HG02798 (cell line): ENCODE measurements around the gene ZNRF3.
"Not testable (repeated sequence)": the region's sequence is repeated elsewhere in the genome, so short reads cannot be mapped to it uniquely, and the experiment has no call there.

Experiments
- ATAC-seq: cut with Tn5 transposase; IDR thresholded peaks from one replicate; pipeline ENCODE4 v1.9.1; 2021; ENCODE audit warnings: mild to moderate bottlenecking; ENCODE audit not compliant: unreplicated experiment, poor library complexity

ZNRF3 gene

DNA sequence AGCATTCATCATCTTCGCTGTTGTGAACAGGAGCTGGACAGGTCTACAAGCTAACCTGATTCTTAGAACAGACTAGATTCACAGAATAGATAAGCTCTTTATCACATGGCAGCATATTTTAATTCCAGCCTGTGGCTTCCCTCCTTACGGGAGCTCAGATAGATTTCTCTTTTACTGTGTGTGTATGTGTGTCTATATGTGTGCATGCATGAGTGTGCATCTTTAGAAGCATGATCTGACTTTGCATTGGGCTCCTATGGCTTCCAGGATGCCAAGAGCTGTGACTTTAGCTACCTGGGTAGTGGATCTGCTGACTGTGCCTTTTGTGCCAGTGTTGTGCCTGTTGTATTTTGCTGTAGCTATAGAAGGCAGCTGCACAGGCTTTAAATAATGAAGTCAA is 44.3 kb downstream of the ZNRF3 start:
- no peak for ATAC-seq

DNA sequence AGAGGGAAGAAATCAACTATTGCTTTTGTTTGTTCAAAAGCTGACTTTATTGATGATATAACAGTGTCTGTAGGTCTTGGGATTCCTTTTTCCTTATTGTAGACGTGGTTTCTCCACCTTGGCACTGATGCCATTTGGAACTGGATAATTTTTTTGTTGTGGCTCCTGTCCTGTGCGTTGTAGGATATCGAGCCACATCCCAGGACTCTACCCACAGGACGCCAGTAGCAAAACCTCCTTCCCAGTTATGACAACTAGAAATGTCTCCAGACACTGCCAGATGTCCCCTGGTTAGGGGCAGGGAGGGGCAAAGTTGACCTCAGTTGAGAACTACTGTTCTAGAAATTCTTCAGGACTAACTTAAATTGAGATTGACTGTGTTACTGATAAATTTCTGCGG is 45.8 kb downstream of the ZNRF3 start:
- ATAC-seq: no peak

DNA sequence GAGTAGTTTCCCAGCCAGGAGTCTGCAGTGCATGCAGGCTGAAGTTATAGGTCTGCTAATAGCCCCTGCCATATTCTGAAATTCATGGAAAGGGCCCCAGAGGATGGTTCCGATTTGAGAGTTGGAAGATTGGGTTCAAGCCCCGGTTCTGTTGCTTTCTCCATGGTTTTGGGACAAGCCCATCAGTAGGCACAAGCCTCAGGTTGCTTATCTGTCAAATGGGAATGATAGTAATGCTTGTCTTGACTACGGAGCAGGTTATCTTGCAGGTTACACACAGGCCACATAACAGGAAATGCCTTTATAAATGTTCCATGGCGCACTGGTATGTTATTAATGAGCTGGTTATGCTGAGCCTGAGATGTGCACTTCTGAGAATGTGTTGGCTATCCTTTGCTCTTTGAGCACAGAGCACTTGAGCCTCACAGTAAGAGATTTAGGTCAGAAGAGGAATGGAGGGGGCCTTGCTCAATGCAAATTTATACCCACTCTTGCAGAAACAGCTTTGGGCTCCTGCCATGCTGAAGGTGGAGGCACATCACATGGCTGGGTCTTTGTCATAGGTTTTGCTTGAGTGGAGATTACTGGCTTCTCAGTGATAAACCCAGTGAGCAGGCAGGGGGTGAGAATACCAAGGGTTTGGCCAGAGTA is 47.1 kb downstream of the ZNRF3 start:
- ATAC-seq: no peak

DNA sequence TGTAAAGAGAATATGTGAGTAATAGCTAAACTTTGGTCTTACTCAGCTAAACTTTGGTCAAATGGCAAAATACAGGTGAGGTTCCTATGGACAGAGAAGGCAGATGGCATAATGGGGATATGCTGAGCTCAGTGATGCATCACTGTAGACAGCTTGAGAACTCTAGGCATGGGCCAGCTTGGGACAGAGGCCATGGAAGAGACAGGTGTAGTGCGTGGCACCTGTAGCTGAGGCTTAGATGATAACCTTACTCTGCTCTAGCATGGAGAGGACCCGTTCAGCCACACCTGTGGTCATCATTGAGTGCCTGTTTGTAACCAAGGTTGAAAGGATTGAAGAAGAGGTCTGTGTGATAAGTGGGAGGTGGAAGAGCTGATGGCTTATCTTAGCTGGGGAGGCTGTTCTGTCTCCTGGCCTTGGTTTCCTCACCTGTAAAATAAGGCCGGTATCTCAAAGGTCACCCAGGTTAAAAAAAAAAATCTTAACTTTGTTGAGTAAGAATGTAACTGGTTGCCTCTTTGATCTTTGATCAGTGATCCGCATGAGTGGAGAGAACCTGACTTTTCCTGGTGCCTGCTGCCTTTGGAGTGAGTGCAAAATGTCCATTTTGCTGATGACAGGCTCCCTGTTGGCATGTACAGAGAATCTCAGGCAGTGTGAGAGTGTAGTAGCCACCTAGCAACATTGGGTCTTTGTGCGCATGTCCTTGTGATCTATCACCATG is 48.6 kb downstream of the ZNRF3 start:
- no peak for ATAC-seq

DNA sequence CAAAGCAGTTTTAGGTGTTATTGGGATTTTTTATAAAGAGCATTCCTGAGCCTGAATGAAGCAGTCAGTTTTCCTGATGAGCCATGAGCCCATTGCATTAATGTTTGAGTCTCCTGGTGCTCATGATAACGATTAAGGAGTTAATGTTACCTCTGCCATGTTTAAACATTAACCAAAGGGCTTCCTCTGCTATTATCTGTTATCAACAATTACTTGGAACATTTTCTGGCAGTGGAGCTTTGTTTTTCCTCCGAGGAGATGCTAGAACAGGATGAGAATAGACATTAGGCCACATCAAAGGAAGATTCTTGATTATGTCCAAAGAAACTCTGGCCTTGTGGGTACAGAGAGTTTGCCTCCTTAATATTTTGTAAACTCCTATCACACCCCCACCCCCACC is 49.9 kb downstream of the ZNRF3 start:
- ATAC-seq: no peak

DNA sequence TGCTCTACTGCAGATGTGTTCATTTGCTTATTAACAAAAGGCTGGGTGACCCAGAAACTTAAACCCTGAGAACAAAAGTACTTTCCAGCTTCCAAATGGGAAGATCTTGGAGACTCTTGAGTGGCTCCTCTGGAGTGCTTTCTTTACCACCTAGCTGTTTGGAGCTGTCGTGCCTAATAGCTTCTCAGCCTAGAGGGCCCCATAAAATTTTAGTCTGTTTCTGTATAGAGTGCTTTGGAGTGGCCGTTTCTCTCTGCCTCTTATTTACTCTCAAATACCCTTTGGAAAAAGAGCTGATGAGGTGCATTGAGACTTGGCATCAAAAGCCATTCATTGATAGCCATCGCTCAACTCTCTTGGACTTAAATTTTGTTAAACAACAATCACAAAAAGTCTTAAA is 50.7 kb downstream of the ZNRF3 start:
- ATAC-seq: no peak

DNA sequence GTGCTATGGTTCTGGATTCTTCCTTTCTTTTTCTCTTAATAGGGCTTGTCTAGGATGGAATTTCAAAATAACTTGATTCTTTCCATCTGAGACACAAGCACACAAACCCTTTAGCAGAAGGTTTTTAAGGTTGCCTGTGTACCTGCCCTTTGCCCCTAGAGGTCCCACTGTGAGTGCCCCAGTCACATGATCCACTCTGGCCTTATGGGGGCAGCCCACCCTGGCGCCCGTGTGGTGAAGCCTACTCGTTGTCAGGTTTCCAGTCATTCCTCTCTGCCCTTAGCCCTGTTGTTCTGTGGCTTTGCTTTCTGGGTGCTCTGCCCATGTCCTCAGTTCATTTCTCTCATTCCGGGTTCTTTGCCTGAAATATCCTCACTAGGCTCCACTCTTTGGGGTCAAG is 51.8 kb downstream of the ZNRF3 start:
- no peak for ATAC-seq

DNA sequence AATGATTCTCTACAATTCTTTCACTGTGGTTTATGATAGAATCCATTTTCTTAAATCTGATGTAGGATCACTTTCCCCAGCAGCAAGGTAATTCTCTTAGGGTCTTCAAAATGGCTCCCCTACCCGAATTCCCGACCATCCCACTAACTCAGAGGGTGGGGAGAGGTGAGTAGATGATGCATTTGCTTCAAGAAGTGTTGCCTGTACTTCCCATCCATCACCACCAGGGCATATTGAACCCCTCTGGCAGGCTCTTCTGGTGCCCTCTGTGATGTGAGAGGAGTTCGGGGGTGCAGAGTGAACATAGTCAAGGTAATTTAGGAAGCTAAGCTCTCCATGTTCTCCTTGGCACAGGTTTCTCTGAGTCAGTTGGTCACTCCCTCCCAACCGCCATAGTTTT is 52.3 kb downstream of the ZNRF3 start:
- ATAC-seq: no peak

DNA sequence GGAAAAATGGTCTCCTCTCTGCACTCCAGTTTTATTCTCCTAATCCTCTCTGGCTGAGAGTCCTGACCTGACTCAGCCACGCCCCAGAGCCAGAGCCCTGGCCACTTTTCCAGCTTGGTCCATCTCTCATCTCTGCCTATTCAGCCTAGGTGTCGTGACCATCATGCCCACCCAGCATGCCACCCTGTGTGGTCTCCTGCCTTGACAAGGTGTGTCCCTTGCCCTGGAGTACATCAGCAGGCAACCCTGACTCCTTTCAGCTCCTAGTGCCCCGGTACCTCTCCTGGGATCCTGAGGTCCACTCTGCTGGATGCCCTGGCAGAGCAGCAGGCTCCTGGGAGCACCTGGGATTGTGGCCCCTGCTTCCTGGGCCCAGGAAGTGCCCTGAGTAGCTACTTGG is 52.8 kb downstream of the ZNRF3 start:
- ATAC-seq: no peak

DNA sequence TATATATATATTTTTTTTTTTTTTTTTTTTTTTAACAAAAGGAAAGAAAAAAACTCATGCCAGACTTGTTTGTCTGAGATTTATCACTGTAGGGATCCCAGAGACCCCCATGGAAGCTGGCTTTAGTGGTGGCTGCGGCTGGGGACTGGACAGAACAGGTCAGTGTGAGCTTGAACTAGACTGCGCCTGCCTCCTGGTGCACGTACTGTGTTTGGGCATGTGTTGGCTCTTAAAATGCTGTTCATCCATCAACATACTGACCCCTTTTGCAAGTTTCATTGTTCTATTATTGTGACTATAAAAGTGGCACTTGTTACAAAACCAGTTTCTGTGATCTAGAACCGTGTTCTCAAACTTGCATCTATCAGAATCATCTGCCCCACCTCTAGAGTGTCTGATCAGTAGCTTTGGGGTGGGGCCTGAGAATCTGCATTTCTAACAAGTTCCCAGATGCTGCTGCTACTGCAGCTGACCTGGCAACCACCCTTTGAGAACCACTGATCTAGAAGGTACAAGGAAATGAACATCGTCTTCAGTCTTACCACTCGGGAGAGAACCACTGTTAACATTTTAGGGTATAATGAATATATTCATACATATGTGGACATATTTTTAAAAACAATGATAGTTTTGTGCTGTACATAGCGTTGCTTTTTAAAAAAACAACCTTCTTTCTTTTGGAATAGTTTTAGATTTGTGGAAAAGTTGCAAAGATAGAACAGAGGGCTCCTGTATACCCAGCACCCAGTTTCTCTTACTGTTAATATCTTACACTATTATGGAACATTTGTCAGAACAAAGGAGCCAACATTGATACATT is 54.0 kb downstream of the ZNRF3 start:
- ATAC-seq: no peak

DNA sequence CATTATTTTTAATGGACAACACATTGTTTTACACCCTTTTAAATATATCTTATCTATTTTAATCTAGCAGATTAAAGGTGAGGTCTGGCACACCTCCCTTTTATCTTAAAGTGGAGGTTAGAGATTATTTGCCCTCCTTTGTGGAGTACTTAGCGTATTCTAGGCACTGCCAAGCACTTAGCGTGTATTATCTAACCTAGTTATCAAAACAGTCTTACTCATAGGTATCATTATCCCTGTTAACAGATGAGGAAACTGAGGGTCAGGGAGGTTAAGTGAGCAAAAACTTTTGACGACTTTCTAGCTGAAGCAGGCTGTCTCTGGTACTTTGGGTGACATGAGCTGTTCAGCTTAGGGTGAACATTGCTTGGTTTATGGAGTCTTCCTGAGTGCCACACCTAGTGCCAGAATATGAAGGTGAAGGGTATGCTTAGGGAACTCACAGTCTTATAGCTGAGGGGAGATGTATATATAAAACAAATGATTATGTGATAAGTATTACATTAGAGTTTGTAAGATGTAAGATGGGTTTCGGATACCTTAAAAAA is 55.0 kb downstream of the ZNRF3 start:
- ATAC-seq: no peak

DNA sequence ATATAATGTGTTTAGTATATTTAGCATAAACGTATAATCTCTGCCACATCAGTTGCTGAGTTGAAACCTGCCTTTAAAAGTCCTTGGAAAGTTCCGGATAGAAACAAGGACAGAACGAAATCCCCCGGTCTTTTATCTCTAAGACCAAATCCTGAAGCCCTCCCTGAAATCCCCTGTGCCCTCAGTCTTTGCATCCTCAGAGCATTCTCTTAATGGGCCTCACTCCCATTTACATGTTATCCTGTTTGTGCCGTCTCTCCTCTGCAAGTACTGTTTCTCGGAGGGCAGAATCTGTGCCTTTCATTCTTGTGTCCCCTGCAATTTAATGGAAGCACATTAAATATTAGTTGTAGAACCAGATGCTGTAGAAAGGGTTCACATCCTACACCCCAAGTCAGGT is 56.0 kb downstream of the ZNRF3 start:
- ATAC-seq: no peak

DNA sequence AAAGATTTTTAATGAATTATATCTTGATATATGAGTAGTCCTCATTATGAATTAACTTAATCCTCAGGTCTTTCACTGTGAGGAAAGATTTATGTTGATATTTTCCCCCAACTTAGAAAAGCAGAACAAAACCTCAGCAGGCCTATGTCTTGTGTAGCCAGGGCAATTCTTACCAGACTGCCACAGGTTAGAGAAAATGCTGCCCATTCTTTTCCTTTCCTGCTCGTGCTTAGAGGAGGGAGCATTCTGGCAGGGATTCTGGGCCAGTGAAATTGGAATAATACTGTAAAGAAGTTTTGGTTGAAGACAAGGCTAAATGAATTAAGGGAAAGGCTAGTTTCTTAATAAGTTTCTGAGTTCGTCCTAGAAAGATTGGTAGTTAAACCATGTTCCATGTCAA is 56.6 kb downstream of the ZNRF3 start:
- ATAC-seq: no peak

DNA sequence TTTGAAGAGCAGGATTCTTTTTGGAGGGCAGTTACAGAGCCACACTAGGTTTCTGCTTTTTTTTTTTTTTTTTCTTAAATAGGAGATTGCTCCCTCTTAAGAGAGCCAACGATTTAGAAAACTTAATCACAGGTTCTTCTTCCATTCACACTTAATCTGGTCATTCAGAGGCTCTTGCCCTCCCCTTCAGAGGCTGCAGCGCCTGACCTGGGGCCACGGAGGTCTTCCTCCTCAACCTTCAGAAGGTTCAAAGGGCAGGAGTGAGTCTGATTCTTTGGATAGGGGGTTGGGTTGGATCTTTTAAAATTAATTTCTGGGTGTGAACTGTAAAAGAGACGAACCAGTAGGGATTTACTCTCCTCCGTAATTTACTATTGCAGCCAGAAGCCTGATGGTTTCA is 57.1 kb downstream of the ZNRF3 start:
- ATAC-seq: no peak

DNA sequence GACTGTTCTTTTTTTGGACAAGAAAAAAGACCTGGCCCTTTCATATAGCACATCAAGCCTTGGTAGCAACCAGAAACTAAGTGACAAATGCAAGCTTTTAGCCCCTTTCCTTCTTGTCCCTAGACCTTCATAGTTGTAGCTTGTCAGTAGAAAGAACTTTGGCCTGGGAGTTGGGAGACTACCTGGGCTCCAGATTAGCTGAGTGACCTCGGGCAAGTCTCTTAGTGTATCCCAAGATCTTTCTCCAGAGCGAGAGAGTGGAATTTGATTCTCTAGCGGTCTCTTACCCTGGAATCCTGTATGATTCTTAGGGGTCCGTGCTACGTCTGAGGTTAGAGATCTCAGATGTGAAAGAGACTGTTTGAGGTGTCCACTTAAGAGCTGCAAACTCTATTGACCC is 59.0 kb downstream of the ZNRF3 start:
- no peak for ATAC-seq

DNA sequence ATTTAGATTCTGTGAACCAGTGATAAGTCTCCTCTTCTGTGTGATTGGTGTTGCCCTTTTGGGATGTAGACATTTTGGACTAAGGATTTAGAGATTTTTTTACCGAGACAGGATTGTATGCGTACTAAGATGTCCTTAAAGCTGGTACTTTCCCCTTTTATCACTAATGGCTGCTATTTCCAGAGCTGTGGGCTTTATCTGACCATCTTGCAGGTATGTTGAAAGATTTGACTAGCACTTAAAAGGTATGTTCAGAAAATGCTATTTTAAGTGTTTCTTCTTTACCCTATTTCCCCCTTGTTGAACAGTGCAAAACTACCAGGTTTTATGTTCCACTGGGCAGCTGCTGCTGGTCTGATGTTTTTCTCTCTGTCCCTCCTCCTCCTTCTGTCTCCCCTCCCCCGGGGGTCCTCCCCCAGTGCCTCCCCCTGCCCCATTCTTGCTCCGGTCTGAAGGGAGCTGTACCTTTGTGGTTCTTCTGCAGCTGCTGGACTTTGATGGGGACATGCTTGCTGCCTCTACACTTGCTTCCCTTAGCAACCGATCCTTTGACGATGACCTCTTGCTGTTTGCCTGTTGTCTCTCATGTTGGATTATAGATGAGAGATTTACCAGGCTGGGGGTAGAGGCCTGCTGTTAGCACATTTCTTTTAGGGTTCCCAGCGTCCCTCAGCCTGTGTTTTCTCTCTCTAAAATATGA is 59.6 kb downstream of the ZNRF3 start:
- no peak for ATAC-seq

DNA sequence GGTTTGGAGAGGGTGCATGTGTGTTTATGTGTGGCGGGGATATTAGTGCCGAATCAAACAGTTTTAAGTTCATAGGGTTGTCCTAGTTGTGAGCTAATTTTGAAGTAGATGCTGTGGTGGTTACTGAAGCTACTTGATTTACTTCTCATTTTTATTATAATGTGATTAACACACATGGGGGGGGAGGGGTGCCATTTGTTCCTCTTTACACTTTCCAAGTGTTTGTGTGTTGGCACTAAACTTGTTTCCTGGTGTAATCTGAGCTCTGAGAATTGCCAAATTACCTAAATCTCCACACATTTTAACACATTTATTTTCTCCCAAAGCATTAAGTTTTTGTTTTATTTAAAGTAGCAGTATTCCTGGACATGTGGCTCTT is 60.1 kb downstream of the ZNRF3 start:
- ATAC-seq: no peak

DNA sequence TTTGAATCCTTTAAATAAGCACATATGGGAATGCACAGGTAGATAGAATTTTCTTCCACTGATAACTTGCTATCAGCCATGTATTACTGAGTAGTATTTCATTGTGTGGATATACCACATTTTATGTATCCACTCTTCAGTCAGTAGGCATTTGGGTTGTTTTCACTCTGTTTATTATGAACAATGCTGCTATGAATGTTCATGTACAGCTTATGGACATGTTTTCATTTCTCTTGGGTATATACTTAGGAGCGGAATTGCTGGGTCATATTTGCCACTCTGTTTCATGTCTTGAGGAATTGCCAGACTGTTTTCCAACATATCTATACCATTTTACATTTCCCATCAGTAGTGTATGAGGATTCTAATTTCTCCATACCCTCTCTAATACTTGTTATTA is 63.8 kb downstream of the ZNRF3 start:
- ATAC-seq: no peak

DNA sequence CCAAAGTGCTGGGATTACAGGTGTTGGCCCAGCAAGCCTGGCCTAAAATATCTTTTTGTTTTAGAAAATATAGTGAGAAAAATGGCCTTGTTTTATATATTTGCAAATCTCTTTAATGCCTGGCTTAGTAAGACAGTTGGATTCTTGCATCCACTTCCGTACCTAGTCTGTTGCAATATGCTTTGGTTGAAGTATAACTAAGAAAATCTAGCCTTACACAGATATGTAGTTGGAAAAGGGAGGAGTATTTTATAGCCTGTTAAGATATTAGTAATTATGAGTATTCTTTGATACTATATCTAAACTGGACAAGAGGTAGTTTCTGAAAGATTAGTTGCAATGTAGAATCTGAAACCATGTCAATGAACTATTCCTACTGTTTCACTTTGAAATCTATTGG is 65.1 kb downstream of the ZNRF3 start:
- no peak for ATAC-seq

DNA sequence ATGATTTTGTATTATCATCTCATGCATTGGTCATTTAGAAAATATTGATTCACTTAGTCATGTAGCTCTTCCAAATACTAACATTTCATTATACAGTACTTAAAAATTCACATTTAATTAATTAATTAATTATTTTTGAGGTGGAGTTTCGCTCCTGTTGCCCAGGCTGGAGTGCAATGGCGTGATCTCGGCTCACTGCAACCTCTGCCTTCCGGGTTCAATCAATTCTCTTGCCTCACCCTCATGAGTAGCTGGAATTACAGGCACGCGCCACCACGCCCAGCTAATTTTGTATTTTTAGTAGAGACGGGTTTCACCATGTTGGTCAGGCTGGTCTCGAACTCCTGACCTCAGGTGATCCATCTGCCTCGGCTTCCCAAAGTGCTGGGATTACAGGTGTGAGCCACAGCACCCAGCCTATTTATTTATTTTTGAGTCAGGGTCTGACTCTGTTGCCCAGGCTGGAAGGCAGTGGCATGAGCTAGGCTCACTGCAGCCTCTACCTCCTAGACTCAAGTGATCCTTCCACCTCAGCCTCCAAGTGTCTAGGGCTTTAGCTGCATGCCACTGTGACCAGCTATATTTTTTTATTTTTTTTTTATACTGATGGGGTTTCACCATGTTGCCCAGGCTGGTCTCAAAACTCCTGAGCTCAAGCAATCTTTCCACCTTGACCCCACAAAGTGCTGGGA is 65.6 kb downstream of the ZNRF3 start:
- not testable (repeated sequence) for ATAC-seq
